GM06990 (cell line): Measurements from ENCODE around the gene HMGB1.

Experiments
- DNase-seq: peaks from one replicate; pipeline ENCODE4 v3.0.0-alpha.2; 2011; ENCODE audit not compliant: insufficient read length; ENCODE audit errors: extremely low read depth
- H3K27me3 ChIP-seq: replicated peaks from 2 replicates; pipeline ENCODE4 v1.6.0; 2011; ENCODE audit warnings: low read length; ENCODE audit not compliant: control insufficient read depth, insufficient read depth
- H3K36me3 ChIP-seq: 2 replicates; pipeline ENCODE4 v1.5.1; 2011; ENCODE audit warnings: low read length; ENCODE audit not compliant: control insufficient read depth, insufficient read depth
- H3K4me3 ChIP-seq: replicated peaks from 2 replicates; pipeline ENCODE4 v1.5.1; 2011; ENCODE audit warnings: low read depth, mild to moderate bottlenecking, control low read depth, low read length
- TF ChIP-seq, protein P1 (sequence below): IDR thresholded peaks from 2 replicates; pipeline ENCODE4 v1.5.1; 2011; ENCODE audit warnings: low read length, control low read depth, mild to moderate bottlenecking, inconsistent platforms; ENCODE audit not compliant: insufficient read depth, poor library complexity, severe bottlenecking

The HMGB1 gene

DNA sequence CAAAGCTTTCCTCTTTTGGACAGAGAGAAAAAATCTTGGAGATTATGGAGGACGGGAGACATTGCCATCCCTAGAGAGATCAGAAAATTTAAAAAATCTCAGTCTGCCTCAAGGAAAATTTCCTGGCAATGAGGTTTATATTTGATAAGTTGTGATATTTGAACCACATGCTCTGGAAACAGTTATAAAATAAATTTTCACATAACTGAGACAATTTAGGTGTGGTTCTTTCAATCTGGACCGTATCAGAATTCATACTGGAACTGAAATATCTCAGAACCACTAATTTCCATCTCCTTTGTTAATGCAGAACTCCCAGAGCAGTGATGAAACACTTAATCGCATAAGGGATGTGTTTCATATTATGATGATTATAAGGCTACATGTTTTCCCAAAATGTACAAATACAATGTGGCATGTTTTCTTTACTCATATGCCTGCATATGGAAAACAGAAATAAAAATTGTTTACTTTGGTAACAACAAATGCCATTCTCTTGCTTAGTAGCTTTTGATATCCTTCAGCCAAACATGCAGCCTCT is 29.8 kb downstream of the HMGB1 start:
- no peaks in the 10 kb centered on the region for H3K27me3 ChIP-seq
- TF ChIP-seq, protein P1, sequence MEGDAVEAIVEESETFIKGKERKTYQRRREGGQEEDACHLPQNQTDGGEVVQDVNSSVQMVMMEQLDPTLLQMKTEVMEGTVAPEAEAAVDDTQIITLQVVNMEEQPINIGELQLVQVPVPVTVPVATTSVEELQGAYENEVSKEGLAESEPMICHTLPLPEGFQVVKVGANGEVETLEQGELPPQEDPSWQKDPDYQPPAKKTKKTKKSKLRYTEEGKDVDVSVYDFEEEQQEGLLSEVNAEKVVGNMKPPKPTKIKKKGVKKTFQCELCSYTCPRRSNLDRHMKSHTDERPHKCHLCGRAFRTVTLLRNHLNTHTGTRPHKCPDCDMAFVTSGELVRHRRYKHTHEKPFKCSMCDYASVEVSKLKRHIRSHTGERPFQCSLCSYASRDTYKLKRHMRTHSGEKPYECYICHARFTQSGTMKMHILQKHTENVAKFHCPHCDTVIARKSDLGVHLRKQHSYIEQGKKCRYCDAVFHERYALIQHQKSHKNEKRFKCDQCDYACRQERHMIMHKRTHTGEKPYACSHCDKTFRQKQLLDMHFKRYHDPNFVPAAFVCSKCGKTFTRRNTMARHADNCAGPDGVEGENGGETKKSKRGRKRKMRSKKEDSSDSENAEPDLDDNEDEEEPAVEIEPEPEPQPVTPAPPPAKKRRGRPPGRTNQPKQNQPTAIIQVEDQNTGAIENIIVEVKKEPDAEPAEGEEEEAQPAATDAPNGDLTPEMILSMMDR: no peak
- H3K36me3 ChIP-seq: no peaks in the 10 kb centered on the region
- DNase-seq: no peak
- no peak overlapping the region for H3K4me3 ChIP-seq

DNA sequence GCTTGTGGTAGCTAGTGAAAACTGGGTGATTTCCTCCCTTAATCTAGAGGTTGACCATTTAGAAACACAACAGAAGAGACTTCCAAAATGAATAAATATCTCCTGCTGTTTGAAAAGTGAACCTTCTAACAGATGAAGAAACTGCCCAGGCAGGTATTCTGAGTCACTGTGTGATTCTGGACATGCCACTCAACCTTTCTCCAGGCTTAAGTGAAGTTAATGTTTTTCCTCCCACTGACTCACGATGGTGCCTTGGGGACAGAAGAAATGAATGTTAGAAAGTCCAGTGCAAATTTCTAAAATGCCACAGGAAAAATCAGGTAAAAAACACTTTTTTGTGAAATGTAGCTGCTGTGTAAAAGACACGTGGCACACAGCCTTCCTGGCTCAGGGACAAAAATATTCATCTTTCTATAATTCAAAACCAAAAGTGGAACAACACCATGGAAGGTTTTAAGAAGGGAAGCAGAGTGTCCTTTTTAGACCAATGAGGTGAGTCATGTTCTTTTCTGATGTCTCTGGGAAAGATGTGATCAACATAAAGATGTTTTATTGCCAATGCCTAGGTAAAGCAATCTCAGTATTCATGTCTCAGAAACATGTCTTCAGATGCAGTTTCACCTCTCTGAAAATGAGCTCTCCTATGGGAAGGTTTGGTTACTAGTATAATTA is 34.3 kb downstream of the HMGB1 start:
- no peak for DNase-seq
- TF ChIP-seq, protein P1: no peak

DNA sequence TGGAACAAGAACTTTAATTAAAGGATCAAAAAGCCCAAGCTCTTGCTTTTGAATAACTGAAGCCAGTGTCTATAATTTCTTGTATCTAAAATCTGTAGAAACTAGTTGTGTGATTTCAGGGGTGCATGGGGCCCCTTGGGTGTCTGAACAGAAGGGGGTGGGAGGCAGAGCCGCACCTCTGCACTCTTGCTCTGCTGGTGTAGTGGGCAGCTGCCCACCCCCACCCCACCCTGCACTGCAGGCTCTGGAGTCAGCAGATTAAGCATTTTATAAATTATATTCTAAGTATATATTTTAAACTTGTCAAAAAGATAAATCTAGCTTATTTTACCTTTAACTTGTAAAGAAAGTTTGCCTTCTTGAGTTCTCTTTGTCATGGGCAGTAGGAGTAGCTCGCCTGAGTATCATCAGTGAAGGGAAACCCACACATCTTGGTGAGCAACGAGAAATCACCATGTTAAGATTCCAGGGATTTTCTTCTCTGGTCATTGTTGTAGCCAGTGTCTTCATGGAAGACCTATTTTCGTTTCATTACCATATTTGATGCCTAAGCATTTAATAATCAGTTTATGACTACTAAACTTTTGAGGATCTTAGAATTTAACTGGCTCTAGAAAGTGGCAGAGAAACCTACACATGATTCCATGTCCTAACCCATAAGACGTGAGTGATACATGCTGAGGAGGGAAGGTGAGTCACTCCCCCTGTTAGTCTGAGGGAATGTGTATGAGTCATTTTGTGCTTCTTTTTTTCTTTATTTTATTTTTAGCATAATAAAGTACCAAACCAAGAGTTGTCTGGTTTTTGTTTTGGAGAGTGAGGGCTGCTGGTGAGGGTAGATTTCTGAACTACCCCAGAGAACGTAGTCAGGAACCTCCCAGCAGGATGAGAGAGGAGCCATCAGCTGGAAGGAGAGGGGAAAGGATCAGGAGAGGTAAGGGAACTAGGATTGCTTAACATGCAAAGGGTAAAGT is 35.7 kb downstream of the HMGB1 start:
- Histone ChIP-seq H3K27me3 (no peaks in the 10 kb centered on the region), H3K36me3 (no peaks in the 10 kb centered on the region), H3K4me3 (no peak overlapping the region; the same call in none of the 2 replicates)
- TF ChIP-seq, protein P1: no peak
- peak; percentile 26 for DNase-seq

More for the DNA sequence above, 34.3 kb downstream of the HMGB1 start:
- H3K27me3 ChIP-seq: no peaks in the 10 kb centered on the region
- H3K4me3 ChIP-seq: peak overlapping the region; percentile 16; the same call in 1 of the 2 replicates
- H3K36me3 ChIP-seq: no peaks in the 10 kb centered on the region

DNA sequence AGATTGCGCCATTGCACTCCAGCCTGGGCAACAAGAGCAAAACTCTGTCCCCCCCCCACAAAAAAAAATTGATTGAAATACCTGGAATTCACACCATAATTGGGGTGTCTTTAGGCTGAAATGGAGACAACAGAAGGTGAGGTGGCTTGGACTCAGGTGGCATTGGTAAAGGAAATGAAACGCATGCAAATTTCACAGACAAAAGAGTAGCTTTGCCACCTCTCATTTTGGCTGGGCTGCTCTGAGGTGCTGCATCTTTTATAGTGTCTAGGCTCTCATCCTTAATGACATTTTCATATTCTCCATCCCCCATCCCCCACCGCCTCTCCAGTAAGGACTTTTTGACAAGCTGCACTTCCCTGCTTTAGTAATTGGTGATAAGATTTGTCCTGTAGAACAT is 36.5 kb downstream of the HMGB1 start:
- Histone ChIP-seq H3K27me3 (no peaks in the 10 kb centered on the region), H3K4me3 (no peak overlapping the region), H3K36me3 (no peaks in the 10 kb centered on the region)
- peak; percentile 22 for DNase-seq
- TF ChIP-seq, protein P1: no peak

DNA sequence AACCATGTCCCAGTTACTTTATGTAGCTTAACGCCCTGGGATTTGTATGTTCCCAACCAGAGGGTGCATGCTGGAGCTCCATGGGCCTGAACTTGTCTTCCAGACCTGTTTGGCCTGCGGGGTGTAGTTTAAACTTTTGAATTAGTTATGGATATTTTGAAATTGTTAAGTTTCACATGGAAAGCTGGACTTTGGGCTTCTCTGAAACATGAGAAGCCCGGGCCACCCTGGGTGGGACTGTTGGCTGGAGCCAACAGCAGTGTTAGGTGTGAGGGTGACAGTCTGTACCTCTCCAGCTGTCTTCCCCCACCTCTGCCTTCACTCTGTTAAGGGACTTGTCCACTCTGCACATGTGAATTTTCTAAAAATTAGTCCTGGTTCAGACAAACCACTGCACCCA is 41.8 kb downstream of the HMGB1 start:
- no peak for DNase-seq
- no peaks in the 10 kb centered on the region for H3K27me3 ChIP-seq
- no peaks in the 10 kb centered on the region for H3K36me3 ChIP-seq
- H3K4me3 ChIP-seq: no peak overlapping the region
- TF ChIP-seq, protein P1: no peak
